ENCODE data around the gene KLF3. TPM values are rescaled to one million over a fixed set of nuclear protein-coding genes. Genes with fewer than 3 reads are reported as not detected.

KLF3 gene
- total RNA-seq (ENCODE audit: low replicate concordance), result 7.0 and 10.2 TPM in 2 replicates

DNA sequence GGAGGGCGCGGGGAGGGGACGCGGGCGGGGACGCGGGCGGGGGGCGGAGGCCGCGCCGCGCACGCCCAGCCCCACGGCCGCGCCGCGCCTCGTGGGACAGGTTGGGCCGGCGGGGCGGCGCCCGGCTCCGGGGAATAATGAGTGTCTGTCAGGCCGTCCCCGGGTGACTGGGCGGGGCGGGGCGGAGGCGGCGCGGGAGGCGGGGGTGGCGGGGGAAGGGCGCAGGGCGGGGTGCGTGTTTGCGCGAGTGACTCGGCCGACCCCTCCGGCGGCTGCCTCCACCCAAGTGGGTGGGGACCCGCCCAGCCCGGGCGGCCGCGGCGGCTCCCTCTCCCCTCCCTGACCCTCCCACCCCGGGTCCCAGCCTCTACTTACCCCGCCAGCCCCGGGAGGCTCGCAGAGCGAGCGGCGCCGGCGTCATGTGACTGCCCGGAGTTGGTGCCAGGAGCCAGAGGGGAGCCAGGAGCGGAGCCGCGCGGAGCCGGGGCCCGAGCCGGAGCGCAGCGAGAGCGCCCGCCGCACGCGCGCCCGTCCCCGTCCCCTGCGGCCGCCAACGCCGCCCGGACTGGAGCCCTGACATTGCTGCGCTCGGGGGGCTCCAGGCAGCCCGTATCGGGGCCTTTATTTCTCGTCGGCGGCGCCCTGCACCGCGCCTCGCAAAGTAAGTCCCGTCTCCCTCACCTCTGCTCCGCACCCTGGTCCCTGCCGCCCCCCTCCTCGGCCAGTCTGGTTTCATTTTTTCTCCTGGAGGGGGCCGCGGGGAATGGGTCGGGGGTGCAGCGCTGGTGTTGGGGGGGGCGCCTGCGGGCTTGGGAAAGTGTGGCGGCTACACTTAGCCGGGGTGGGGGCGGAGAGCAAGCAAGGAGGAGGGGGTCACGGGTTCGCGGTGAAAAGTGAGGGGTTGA, at the start of gene KLF3:
Gene KLF3 (plus strand): TSS at position 399 of the 905 bp plus-strand sequence. CDS start 16,427 bp downstream, outside the sequence.

Other genes starting within 250 kb of the KLF3 start
- not detected in 2 replicates for gene TLR10, start 118.8 kb downstream of the KLF3 start, total RNA-seq (ENCODE audit: low replicate concordance)
- 0.68 and 2.0 TPM in 2 replicates for gene TLR1, start 140.6 kb downstream of the KLF3 start, total RNA-seq (ENCODE audit: low replicate concordance)
- 0.60 and 0.94 TPM in 2 replicates for gene TLR6, start 192.6 kb downstream of the KLF3 start, total RNA-seq (ENCODE audit: low replicate concordance)
- gene FAM114A1, start 203.6 kb downstream of the KLF3 start, total RNA-seq (ENCODE audit: low replicate concordance), result 294 and 325 TPM in 2 replicates

All from smooth muscle cell of the coronary artery (primary cell).